ENCODE results near the gene LRRN2.

The LRRN2 gene

DNA sequence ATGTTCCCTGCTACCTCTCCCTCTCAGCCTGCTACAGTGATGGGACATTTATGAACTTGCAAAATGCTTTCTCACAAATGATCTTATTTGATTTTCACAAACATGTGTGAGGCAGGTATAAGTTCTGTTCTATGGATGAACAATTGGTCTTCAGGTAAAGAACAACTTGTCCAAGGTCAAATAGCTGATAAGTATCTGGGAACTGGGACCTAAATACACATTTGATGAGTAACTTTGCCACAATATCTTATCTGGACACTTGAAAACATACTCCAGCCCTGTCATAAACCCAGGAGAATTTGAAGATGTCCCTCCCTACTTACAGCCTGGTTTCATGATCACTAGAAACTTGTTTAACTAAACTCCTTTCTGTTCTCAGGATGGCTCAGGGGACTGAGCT lies 23.0 kb downstream of the LRRN2 start:
- DNase-seq (ENCODE audit: low read depth), result no peak

DNA sequence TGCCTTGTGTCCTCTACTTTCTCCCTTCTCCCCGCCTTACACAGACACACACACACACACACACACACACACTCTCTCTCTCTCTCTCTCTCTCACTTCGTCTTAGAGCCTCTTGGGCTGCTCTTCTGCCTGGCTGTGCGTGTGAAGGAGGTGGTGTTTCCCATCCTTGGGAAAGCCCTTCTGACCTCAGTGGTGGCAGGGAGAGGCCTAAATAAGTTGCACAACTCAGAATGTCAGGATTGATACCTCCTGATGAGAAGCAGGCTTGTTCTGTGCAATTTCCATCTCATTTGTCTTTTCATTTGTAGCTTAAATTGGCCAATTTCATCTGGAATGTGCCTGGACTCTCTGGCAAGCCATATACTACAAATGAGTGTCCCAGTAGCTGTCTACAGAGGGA lies 25.0 kb downstream of the LRRN2 start:
- no peak for DNase-seq (ENCODE audit: low read depth)

DNA sequence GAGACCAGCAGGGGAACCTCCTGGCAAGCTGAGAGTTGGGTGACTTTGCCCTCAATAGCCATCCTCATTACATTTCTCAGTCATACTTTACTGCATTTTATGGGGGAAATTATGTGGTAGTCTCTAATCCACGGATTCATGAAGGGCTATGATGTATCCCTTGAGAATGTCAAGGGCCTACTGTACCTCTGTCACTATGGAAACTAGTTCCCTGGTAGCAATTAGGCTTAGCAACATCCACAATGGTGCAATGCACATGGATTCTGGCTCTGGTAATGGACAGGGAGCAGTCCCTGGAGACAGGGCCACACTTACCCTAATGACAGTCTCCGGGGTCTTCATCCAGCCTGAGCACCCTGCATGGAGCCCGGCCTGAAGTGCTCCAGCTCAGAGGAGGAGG lies 26.5 kb downstream of the LRRN2 start:
- no peak for DNase-seq (ENCODE audit: low read depth)

DNA sequence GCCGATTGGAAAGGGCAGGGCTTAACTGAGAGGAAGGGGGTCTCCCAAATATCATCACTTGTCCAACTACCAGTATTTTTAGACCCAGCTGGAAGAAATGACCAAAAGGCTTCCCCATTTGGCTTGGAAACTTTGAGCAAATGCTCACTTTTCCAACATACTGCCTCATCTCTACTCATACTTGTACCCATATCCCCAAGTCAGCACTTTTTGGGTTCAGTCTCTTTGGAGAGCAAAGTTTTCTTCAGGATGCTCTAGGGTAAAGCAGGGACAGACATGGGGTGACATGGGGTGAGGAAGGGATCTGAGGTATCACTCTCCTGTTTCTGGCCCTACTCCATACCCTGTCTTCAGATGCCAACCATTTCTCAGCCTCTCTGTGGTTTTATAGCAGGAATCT lies 27.2 kb downstream of the LRRN2 start:
- DNase-seq (ENCODE audit: low read depth), result no peak

DNA sequence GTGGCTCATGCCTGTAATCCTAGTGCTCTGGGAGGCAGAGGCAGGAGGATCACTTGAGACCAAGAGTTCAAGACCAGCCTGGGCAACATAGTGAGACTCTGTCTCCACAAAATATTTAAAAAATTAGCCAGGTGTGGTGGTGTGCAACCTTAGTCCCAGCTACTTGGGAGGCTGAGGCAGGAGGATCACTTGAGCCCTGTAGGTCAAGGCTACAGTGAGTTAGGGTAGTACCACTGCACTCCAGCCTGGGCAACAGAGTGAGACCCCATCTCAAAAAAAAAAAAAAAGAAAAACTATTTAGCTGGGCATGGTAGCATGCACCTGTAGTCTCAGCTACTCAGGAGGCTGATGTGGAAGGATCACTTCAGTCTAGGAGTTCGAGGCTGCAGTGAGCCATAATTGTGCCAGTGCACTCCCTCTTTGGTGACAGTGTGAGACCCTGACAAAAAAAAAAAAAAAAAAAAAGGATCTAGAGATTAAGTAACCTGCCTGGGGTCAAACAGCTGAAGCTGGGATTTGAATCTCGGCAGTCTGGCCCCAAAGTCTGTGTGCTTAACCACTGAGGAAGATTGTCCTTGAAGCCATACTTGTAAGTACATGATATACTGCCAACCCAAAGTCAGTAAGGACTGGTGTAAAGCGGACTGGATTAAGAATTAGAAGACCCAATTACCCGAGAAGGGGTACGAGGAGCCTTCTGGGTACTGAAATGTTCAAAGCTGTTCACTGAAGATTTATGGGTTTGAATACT lies 31.8 kb downstream of the LRRN2 start:
- DNase-seq (ENCODE audit: low read depth), result no peak

DNA sequence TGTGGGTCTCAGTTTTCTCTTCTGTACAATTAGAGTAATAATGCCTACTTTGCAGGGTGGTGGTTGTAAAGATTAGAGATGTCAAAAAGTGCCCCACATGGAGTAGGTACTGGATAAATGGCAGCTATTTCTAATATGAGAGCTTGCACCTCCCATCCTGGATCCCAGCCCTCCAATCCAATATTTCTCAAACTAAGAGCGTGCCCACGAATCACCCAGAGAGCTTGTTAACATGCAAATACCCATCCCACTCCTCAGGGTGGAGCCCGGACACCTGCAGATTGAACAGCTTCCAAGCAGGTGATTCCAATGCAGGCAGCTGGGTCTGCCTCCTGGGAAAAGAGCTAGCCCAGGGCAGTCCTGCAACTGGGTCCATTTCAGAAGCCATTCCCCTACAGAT lies 33.0 kb downstream of the LRRN2 start:
- no peak for DNase-seq (ENCODE audit: low read depth)

DNA sequence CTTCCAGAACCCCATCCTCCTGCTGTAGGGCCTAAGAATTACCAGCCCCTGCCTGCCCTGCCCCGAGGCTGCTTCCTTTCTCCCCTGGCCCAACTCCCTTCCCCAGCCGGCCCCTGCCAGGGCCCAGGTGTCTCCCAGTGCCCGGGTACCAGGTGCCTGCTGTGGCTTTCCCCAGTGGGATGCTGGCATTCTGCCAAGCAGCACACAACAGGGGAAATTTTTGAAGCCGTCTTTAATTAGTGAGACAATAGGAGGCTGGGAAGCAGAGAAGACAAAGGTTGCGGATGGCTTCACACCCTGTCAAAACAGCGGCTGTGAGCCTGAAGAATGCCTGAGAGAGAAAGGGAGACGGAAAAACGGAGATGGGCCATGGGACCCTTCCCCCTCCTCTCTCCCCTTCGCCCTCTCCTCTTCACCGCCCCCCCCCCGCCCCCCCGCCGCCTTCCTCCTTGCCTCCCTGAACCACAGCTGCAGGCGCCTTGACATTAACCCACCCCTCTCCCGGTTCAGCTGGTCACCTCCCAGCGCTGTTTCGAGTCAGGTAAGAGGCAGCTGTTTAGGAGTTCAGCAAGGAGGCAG lies 33.6 kb downstream of the LRRN2 start:
- DNase-seq (ENCODE audit: low read depth), result no peak

DNA sequence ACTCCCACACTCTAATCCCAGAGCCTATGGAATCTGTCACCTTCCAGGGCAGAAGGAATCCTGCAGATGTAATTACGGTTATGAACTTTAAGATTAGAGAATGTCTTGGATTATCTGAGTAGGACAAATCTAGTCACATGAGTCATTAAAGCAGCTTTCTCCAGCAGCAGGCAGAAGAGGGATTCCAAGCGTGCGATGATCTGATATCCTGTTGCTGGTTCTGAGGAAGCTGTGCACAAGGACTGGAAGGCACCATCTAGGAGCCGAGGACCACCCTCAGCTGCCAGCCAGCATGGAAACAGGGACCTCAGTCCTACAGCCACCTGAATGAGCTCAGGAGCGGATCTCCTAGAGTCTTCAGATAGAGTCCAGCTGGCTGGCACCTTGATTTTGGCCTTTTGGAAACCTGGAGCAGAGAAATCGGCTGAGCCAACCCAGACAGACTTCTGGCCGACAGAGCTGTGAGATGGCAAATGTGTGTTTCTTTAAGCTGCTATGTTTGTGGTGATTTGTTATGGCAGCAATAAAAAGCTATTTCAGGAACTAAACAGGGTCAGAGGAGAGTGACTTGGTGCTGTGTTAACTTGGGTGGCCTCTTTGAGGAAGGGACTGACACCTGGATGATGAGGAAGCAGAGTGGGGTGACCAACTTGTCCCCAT lies 34.5 kb downstream of the LRRN2 start:
- no peak for DNase-seq (ENCODE audit: low read depth)

DNA sequence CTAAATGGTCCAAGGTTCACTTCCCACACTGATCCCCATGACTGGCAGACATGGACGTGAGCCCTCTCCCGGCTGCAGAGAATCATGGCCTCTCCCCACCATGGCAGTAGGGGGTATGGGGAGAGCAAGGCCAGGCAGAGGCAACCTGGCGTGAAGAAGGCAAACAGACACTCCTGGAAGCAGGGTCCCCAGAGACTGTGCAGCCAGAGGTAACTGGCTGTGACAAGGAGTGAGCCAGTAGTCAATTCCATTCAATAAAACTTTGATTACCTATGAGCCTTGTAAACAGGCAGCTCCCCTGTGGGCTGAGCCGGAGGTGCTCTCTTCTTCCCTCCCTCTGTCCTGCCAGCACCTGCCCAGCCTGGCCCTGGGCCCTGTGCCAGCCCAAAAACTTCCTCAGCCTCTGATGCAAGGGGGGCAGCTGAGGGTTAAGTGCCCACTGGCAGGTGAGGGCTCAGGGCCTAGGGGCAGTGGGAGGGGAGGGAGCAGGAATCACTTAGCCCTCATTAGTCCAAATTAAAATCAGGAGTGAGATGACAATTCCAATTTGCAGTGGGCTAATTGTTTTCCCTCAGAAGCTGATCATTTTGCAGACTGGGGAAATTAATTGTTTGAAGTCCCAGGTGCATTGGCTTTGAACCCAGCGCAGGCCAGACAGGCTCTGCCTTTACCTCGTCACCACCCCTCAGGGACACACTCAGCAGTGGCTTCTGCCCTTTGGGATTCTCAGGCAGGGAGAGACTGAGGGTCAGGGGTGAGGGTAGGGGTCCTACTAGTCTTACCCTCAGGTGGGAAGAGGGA lies 35.6 kb downstream of the LRRN2 start:
- no peak for DNase-seq (ENCODE audit: low read depth)

DNA sequence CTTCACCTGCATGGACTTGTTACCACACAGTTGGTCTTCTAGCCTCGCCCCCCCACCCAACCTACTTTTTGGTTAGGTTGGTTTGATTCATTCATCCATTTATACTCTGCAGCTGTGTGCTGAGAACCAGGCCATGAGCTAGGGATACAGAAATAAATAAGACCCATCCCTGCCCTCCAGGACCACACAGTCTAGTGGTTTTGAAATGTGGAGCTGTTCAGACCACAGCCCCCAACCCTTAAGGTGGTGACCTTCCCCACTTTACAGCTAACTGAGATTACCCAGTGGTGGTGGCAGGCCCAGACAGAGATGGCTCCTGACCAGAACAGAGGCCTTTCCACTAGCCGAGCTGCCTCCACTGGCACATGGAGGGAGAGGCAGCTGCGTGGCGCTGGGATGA lies 37.0 kb downstream of the LRRN2 start:
- no peak for DNase-seq (ENCODE audit: low read depth)

DNA sequence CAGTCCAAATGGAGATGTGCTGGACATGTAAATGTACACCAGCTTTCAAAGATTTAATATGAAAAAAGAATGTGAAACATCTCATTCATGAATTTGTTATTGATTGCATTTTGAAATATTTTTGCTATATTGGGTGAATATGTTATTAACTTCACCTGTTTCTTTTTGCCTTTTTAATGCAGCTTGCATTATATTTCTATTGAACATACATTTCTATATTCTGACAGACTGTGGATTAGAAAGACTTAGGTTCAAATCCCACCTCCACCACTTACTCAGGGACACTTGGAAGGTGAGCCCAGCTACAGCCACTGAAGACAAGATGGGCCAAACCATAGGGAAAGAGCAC lies 37.8 kb downstream of the LRRN2 start:
- DNase-seq (ENCODE audit: low read depth), result no peak

DNA sequence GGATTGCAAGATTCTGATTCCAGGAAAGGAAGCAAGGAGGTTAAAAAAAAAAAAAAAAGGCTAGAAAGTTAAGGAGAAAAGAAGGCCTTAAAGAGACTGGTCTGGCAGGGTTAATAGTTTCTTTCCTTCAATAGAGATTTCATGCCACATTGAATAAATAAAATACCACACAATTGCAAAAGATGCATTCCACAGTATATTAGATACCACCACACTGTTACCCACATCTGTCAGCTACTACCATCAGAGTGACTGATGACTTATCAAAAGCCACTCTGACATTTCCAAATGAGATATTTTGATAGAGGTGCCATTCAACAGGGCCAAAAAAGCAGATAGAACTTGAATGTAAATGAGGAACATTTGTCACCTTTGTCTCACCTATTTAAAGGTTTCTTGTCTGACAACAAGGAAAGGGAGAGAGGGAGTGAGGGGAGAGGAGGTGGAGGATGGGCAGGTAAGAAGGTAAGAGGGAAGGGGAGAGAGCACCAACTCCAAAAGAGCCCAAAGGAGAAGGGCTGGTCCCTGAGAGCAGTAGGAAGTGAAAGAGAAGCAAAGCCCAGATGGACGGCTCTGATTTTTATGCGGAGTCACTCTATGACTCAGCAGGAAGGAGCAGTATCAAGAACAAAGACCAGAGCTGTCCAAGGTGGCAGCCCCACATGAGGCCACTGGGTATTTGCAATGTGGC lies 38.3 kb downstream of the LRRN2 start:
- no peak for DNase-seq (ENCODE audit: low read depth)

DNA sequence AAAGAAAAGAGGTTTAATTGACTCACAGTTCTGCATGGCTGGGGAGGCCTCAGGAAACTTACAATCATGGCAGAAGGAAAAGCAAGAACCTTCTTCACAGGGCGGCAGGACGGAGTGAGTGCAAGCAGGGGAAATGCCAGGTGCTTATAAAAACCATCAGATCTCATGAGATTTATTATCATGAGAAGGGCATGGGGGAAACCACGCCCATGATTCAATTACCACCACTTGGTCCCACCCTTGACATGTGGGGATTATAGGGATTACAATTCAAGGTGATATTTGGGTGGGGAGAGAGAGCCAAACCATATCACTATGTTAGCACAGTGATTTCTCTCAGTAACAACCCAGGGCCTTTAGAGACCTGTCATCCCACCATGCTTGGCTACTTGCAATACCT lies 39.9 kb downstream of the LRRN2 start:
- DNase-seq (ENCODE audit: low read depth), result no peak

DNA sequence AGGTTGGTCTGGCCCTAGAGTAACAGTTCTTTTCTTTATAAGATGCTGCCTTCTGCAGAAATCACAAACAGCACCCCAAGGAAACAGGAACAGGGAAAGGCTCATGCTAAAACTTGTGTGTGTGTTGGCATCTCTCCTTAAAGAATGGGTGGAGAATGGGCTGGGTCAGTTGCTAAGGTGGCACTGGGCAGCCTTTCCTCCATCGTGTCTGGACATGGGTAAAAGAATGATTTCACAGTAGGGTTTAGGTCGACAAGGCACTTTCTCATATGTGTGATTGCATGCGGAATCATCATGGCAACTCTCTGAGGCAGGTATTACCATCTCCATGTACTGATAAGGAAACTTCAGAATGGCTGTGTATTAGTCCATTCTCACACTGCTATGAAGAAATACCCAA lies 40.3 kb downstream of the LRRN2 start:
- no peak for DNase-seq (ENCODE audit: low read depth)

DNA sequence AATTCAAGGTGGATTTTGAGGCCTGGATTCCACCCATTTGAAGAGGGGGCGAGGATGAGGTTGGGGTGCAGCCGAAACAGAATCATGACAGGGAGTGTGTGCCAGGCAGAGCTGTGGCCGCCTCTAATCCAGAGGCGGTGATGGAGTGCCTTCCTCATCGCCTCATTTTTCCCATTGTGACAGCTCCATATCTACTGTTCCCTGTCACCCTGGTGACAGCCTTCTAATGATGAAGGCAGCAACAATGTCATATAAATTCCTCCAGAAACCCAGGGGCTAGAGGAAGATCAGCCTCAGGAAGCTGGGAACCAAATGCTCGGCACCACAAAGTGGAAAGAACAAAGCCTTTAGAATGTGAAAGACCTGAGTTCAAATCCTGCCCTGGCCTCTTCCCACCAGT lies 42.0 kb downstream of the LRRN2 start:
- DNase-seq (ENCODE audit: low read depth), result no peak

DNA sequence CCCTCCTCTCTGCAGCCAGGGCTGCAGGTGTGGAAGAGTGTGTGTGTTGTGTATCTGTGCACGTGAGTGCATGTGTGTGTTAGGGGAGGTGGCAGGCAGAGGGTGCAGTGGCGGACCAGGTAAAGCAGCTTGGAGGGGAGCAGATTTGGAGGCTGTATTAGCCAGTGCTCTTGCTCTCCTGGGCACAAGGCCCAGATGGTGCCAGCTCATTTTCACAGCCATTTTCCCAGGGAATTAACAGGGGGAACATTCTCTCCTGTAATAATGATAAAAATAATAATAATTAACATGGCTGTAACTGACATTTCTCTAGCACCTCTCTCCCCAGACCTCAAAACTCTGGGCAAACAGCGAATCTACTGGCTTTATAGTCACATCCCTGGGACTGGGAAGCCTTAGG lies 43.6 kb downstream of the LRRN2 start:
- no peak for DNase-seq (ENCODE audit: low read depth)

DNA sequence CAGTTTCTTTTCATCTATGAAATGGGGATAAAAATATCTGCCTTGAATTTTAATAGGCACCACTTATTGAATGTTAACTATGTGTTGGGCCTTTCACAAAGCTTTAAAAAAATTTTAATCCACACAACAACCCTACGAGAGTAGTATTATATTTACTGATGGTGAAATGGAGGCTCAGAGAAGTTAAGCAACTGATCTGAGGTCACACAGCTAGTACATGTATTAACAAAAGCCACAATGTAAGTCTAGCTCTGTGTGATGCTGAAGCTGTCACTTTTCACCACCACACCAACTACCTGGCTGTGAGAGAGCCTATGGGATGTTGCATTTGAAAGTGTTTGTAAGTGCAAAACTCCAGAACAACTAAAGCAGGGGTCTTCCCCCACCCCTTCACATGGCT lies 44.1 kb downstream of the LRRN2 start:
- DNase-seq (ENCODE audit: low read depth), result no peak

DNA sequence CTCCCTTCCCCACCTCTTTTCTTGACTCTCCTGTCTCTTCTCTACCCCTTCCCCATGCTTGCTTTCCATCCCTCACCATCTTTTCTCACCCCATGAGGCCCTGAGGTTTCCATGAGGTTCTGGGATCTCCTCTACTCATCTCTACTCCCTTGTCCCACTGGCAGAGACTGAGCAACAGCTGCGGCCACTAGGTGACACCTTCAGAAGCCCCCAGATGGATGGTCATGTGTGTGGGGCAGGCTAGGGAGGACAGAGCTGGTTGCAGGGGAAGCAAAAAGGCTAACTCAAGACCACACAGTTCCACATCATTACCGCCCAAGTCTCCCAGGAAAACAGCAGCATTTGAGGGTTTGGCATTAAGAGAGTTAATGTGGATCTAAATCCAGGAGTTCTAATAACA lies 45.0 kb downstream of the LRRN2 start:
- DNase-seq (ENCODE audit: low read depth), result no peak

DNA sequence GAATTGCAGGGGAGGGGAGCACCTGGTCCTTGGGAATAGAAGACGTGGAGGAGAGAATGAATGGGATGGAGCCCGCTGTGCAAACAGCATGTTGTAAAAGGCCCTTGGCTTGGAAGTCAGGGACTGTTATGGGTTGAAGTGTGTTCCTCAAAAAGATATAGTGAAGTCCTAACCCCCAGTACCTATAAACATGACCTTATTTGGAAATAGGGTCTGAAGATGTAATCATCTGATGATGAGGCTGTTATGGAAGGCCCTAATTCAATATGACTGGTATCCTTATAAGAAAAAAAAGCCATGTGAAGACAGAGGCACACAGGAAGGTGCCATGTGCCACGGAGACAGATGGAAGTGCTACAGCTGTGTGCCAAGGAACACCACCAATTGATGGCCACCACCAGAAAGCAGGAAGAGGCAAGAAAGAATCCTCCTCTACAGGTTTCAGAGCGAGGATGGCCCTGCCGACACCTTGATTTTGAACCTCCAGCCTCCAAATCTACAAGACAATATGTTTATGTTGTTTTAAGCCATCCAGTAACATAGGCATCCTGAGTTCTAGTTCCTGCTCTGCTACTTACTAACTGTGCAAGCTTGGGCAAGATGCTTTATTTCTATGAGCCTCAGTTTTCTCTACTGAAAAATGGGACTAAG lies 51.2 kb downstream of the LRRN2 start:
- no peak for DNase-seq (ENCODE audit: low read depth)

DNA sequence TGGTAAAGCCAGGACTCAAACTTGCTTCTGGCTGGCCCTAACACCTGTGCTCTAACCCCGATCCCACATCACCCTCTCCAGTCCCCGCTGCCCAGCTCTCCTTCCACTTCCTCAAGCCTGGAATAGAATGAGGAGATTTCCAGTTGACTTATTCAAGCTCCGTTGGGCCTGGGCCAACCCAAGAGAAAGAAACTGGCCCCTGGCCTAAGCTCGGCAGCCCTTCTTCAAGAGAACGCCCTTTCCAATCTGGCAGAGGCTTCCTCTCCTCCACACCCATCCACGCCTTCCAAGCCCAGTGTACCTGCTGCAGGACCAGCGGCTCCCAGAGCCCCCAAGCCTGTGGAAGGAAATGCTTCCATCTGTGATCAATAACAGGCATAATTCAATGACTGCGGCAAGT lies 51.9 kb downstream of the LRRN2 start:
- no peak for DNase-seq (ENCODE audit: low read depth)

DNA sequence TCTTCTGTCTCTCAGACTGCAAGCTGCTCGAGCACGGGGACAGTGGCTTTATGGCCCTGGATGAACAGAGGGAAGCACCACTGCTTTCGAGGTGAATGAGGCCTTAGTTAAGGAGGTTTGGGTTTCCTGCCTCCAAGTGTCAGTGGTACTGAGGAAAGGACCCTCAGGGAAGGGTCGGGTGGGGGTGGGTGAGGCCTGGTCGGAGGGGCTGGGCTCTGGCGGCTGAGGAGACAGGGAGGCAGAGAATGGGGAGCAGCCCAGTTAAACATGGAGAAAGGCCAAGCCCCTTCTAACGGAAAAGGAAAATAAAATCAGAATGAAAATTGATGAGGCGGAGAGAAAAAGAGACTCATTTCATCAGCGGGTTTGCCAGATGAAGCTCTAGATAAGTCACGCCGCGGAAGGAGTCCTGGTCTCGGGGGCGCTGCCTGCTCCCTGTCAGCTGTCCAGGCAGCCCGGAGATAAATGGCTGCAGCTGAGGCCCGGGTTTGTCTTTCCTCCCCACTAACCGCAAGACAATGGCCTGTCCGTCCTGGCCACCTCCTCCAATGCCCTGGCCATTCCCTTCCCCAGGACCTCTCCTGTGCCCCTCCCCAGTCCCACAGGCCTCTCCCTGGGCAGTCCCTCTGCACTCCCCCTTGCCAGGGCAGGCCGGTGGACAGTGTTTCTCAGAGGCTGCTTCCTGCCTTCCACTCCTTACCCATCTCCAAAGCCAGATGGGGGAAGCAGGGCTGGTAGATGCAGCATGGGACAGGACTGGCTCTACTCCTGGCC lies 55.2 kb downstream of the LRRN2 start:
- no peak for DNase-seq (ENCODE audit: low read depth)

Measured in HS-27A (cell line).